GM12892 (cell line): ENCODE data around the gene KIAA1217.

Experiments
- DNase-seq: peaks from one replicate; pipeline ENCODE4 v3.0.0; 2011; ENCODE audit not compliant: insufficient read length
- FAIRE-seq: peaks from 2 replicates; lab custom pipeline; 2011; peaks lifted over from hg19 to GRCh38; lab: Jason Lieb, UNC
- POLR2A ChIP-seq: IDR thresholded peaks from 2 replicates; pipeline ENCODE4 v1.6.1; 2011; ENCODE audit warnings: low read depth, low read length, control low read depth
- POLR2AphosphoS5 ChIP-seq: IDR thresholded peaks from 2 replicates; pipeline ENCODE4 v1.6.1; 2011; ENCODE audit warnings: low read depth, low read length, control low read depth
- TAF1 ChIP-seq: IDR thresholded peaks from 2 replicates; pipeline ENCODE4 v1.6.1; 2011; ENCODE audit warnings: low read depth, mild to moderate bottlenecking, control low read depth, low read length, borderline replicate concordance

The KIAA1217 gene

GRCh38 chr10:24407928-24408327 lies 199.0 kb downstream of the KIAA1217 start:
- TF ChIP-seq POLR2AphosphoS5 (no peak), POLR2A (no peak), TAF1 (no peak)
- DNase-seq (no peak), FAIRE-seq (no peak)

DNA sequence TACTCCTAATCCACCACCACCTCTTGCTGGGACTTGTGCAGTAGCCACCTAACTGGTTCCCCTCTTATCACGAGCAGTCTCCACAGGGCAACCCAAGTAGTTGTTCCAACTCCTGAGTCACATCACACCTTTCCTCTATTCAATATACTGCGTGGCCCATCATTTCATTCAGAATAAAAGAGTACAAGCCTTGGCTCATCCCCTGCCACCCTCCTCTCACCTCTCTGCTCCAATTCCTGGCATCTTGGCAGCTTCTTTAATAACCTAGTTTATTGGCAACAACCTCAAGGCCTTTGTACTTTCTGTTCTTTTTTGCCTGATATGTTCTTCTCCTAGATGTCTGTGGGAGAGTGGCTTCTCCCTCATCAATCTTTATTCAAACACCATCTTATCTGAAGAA lies 199.4 kb downstream of the KIAA1217 start:
- FAIRE-seq = no peak
- DNase-seq = no peak
- TF ChIP-seq POLR2AphosphoS5 (no peak), TAF1 (no peak), POLR2A (no peak)

GRCh38 chr10:24414597-24414996 lies 205.7 kb downstream of the KIAA1217 start:
- no peak for DNase-seq
- peak; percentile 5 for FAIRE-seq
- TF ChIP-seq POLR2AphosphoS5 = no peak
- no peak for TF ChIP-seq POLR2A
- TF ChIP-seq TAF1 = no peak

GRCh38 chr10:24415455-24416125 lies 206.7 kb downstream of the KIAA1217 start:
- DNase-seq (no peak), FAIRE-seq (no peak)
- no peak for TF ChIP-seq POLR2AphosphoS5
- TF ChIP-seq POLR2A = no peak

- no peak for TF ChIP-seq POLR2AphosphoS5
- TF ChIP-seq TAF1 = no peak
- TF ChIP-seq POLR2A = no peak
- DNase-seq (no peak), FAIRE-seq (no peak)
Measured at GRCh38 chr10:24416248-24416647, 207.3 kb downstream of the KIAA1217 start.

DNA sequence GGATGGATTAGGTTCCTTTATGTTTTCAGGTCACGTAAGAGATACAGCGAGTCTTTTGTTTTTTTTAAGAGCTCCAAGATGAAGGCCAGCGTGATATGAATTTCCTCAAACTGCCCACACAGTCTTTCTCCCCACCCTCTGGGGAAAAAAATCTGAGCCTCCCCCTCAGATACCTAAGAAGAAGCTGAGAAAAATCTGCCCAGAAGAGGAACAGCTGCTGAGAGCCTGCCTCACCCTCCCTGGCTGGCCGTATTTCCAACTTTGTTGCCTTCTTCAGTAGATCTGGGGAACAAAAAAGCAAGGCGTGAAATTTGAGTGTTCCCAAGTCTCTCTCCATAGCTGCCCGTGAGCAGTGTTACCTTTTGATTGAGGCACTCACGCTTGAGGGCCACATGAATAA lies 208.1 kb downstream of the KIAA1217 start:
- no peak for FAIRE-seq
- no peak for TF ChIP-seq POLR2A
- no peak for TF ChIP-seq POLR2AphosphoS5
- TF ChIP-seq TAF1 = no peak
- DNase-seq = no peak

DNA sequence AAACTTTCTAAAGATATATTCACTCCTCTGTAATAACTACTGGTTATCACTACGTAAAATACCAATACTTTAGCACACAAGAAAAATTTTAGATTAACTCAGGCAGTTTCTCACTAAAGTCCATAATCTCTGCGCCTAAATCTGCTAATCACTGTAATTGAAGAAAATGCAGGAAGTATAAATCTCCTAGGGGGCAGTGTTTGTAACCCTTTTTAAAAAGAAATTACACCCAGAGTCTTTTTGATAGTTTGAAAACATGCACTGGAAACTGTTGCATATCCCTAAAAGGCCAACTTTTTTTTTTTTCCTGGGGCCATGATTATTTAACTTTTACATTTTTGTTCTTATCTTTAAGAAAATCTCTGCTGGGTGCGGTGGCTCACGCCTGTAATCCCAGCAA lies 209.6 kb downstream of the KIAA1217 start:
- FAIRE-seq = no peak
- TF ChIP-seq POLR2AphosphoS5 (no peak), TAF1 (no peak), POLR2A (no peak)
- DNase-seq = no peak

DNA sequence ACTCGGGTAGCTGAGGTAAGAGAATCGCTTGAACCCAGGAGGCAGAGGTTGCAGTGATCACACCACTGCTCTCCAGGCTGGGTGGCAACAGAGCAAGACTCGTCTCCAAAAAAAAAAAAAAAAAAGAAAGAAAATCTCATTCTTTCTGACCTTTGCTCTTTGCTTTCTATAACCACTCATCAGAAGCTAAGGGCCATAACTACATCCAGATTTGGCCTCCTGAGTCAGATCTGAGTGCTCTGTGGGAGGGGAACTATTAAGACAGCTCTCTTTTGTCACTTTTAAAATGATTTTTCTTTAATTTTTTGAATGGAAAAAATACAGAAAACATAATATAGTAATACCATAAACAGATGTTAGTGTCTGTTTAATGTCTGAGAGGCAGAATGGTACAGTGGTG lies 210.1 kb downstream of the KIAA1217 start:
- no peak for FAIRE-seq
- no peak for DNase-seq
- TF ChIP-seq POLR2A (no peak), POLR2AphosphoS5 (no peak), TAF1 (no peak)

GRCh38 chr10:24425151-24425550 lies 216.2 kb downstream of the KIAA1217 start:
- FAIRE-seq = no peak
- TF ChIP-seq POLR2A (no peak), TAF1 (no peak), POLR2AphosphoS5 (no peak)
- DNase-seq = no peak

GRCh38 chr10:24427678-24428409 lies 218.9 kb downstream of the KIAA1217 start:
- DNase-seq (no peak), FAIRE-seq (peak; percentile 24)
- TF ChIP-seq TAF1 (no peak), POLR2A (no peak), POLR2AphosphoS5 (no peak)

DNA sequence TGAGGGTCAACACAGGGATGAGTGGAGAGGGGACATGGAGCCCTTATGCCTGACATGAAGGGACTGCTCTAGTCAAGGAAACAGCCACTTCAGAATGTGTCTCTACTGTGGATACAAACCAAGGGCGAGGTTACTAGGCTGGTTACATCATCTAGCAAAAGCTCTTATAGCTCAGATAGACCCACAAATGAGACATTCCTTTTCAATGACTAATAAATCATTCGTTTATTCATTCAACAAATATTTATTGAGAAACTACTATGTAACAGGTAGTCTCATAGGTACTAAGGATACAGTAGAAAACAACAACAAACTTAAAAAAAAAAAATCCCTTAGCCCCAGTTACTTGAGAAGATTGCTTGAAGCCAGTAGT lies 219.5 kb downstream of the KIAA1217 start:
- FAIRE-seq (no peak), DNase-seq (no peak)
- TF ChIP-seq TAF1 (no peak), POLR2AphosphoS5 (no peak), POLR2A (no peak)

DNA sequence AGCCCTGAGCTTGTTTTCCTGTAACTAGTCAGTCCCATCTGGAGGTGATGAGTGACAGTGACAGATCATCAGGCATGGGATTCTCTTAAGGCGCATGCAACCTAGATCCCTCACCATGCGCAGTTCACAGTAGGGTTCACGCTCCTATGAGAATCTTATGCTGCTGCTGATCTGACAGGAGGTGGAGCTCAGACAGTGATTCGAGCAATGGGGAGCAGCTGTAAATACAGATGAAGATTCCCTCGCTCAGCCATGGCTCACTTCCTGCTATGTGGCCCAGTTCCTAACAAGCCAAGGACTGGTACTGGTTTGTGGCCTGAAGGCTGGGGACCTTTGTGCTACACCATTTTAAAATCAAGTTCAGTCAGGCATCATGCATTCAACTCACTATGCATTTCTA lies 221.7 kb downstream of the KIAA1217 start:
- FAIRE-seq (peak; percentile 74), DNase-seq (no peak)
- no peak for TF ChIP-seq TAF1
- TF ChIP-seq POLR2A = no peak
- no peak for TF ChIP-seq POLR2AphosphoS5
